Stimulated activated CD8-positive, alpha-beta memory T cell treated with anti-CD3 and anti-CD28 coated beads, Interleukin-7, amount 100 ng/mL, for 24 hours (primary cell): ENCODE data around the gene ALDH16A1.
"Not testable (repeated sequence)": the region's sequence is repeated elsewhere in the genome, so short reads cannot be mapped to it uniquely, and the experiment has no call there.

Experiments used
- DNase-seq: peaks from one replicate; pipeline ENCODE4 v3.0.0-alpha.2; 2020; ENCODE audit warnings: low read depth

Gene ALDH16A1

DNA sequence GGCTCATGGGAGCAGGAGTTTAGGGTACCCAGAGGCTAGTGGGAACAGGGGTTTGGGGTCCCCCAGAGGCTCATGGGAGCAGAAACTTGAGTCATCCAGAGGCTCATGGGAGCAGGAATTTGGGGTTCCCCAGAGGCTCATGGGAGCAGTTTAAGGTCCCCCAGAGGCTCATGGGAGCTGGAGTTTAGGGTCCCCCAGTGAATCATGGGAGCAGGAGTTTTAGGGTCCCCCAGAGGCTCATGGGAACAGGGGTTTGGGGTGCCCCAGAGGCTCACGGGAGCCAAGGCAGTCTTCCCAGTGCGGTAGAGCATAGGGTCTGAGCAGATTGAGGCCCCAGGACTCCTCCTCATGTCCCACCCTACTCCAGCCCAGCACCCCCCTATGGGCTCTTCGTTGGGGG lies 12.3 kb downstream of the ALDH16A1 start:
- no peak for DNase-seq

DNA sequence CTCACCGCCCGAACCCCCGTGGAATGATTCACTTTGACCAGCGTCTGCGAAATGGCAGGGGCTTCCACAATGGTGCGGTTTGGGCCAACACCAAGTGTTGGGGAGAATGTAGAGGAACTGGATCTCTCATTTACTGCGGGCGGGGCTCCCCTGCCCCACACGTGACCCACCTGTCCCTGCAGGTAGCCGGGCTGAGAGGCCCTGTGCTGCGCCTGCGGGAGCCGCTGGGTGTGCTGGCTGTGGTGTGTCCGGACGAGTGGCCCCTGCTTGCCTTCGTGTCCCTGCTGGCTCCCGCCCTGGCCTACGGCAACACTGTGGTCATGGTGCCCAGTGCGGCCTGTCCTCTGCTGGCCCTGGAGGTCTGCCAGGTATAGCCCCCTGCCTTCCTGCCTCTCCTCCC lies 15.2 kb downstream of the ALDH16A1 start:
- no peak for DNase-seq

DNA sequence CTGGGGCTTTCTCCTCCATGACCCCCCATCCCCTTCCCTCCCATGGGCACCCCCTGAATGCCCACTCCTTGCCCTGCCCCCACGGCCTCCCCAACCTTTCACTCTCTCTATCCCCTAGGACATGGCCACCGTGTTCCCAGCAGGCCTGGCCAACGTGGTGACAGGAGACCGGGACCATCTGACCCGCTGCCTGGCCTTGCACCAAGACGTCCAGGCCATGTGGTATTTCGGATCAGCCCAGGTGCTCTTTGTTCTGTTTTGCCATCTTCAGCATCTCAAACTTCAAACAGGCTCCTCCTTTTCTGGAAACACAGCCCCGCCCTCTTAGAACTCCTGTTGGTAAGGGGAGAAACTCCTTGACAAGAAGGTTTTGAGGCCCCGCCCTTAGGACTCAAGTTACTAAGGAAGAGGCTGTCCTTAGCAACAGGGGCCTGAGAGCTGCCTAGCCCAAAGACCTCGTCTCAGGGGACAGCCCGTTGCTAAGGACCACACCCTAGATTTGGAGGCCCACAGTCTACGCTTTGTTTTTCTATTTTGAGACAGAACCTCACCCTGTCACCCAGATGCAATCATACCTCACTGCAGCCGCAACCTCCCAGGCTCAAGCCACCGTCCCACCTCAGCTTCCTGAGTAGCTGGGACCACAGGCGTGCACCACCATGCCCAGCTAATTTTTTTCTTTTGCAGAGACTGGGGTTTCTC lies 15.9 kb downstream of the ALDH16A1 start:
- DNase-seq = no peak

DNA sequence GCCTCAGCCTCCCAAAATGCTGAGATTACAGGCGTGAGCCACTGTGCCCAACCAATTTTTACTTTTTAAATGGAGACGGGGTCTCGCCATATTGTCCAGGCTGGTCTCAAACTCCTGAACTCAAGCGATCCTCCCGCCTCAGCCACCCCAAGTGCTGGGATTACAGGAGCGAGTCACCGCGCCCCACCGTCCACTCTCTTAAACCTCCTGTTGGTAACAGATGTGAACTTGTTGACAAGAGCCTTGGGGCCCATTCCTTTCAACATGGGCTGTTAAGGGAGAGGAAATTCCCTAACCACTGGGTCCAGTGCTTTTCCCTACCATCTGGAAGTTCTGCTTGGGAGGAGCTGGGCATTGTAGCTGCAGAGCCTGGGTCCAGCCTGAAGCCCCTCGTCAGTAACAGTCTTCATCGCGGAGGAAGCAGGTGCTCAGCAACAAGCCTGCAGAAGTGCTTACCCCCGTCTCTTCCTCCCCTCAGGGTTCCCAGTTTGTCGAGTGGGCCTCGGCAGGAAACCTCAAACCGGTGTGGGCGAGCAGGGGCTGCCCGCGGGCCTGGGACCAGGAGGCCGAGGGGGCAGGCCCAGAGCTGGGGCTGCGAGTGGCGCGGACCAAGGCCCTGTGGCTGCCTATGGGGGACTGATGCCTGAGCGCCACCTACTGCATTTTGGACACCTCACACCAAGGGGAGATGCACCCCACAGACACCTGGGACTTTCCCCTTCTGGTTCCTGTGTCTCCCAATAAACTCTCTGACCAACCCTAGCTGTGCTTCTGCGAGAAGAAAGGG lies 17.0 kb downstream of the ALDH16A1 start:
- DNase-seq = no peak

DNA sequence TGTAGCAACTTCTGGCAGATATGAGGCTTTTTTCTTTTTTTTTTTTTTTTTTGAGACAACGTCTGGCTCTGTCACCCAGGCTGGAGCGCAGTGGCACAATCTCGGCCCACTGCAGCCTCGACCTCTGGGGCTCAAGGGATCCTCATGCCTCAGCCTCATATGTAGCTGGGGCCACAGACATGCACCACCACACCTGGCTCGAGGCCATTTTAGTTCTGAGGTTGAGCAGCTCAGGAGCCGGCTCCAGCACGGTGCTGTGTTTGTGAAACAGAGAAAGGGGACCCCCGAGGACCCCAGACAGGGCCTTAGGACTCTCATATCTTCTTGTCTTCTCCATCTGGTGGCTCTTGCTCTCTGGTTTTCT lies 17.6 kb downstream of the ALDH16A1 start:
- no peak for DNase-seq

DNA sequence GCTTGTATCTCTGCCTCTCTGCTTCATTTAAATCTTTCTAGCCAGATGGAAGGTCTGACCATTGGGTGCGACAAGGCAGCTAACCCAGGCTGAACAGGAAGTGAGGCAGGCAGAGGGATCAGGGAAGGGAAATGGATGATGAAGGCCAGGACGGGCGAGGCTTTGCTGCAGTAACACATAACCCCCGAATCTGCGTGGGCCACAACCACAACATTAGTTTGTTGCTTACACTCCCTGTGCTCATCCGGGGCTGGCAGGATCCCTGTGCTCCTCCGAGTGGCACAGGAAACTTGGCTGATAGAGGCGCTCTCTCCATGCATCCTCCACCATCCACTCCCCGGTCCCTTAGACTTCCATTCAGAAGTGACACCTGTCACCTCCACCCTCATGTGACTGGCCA lies 19.9 kb downstream of the ALDH16A1 start:
- DNase-seq = no peak

DNA sequence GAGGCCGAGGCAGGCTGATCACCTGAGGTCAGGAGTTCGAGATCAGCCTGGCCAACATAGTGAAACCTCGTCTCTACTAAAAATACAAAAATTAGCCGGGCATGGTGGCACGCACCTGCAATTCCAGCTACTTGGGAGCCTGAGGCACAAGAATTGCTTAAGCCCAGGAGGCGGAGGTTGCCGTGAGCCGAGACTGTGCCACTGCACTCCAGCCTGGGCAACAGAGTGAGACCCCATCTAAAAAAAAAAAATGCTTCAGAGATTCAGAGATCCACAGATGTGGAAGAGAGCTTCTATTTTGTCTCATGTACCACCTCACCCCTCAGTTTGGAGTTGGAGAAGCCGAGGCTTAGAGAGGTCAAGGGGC lies 20.5 kb downstream of the ALDH16A1 start:
- DNase-seq = not testable (repeated sequence)

DNA sequence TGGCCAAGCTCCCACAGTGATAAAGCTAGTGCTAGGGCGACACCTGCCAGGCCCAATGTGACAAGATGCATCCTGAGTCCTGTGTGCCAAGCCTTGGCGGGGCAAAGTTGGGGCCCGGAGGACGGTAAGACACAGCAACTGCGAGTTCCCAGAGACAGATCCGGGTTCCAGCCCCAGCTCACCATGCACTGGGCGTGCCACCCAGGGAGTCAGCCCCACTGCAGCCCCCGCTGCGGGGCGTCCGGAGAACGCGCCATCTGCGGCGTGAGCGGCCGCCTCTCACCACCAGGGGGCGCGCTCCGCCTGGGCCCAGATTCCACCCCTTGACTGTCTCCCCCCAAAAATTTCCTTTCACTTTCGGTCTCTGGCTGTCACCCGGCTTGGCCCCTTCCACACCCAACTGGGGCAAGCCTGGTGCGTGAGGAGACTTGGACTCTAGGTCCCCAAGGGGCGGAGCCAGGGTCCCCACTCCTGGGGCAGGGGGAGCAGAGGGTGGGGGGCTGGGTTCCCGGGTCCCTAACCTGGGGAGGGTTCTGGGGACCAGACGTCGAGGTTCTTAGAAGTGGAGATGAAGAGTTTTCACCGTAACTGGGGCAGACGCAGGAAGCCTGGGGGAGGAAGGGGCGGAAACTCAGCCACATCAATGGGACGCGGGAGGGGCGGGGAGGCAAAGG lies 21.0 kb downstream of the ALDH16A1 start, which contains the start of gene FLT3LG:
Gene FLT3LG (plus strand): TSS at position 348 of the 674 bp plus-strand sequence. CDS start 425 bp downstream, outside the sequence.
- DNase-seq = peak; percentile 73

DNA sequence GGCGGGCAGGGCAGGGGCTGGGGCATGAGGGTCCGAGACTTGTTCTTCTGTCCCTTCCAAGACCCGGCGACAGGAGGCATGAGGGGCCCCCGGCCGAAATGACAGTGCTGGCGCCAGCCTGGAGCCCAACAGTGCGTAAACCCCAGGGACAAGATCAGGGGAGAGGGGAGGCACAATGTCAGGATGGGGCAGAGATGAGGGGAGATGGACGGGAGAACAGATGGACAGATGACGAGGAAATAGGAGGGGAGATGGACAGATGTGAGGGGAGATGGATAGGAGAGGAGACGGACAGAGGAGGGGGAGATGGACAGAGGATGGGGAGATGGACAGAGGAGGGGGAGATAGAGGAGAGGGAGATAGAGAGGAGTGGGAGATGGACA lies 21.5 kb downstream of the ALDH16A1 start:
- DNase-seq = no peak

DNA sequence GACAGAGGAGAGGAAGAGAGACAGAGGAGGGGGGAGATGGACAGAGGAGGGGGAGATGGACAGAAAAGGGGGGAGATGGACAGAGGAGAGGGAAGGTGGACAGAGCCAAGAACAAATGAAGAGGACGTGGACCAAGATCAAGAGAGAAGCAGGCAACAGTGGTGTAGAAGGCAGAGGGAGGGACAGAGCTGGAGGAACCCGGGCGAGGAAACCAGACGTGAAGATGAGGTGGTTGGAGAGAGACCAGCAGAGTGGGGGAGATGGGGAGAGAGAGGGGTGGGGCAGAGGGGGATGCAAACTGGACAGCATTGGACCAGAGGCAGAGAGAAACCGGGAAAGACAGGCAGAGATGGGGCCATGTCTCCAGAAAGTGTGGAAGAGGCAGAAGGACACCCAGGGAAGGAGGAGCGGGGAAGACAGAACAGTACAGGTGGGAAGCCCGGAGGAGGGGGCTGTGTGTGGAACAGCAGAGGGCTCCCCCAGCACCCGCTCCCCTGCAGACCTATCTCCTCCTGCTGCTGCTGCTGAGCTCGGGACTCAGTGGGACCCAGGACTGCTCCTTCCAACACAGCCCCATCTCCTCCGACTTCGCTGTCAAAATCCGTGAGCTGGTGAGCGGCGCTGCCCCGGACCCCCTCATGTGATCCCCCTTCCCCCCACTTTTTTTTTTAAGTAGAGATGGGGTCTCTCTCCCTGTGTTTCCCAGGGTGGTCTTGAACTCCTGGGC lies 22.3 kb downstream of the ALDH16A1 start:
- no peak for DNase-seq

DNA sequence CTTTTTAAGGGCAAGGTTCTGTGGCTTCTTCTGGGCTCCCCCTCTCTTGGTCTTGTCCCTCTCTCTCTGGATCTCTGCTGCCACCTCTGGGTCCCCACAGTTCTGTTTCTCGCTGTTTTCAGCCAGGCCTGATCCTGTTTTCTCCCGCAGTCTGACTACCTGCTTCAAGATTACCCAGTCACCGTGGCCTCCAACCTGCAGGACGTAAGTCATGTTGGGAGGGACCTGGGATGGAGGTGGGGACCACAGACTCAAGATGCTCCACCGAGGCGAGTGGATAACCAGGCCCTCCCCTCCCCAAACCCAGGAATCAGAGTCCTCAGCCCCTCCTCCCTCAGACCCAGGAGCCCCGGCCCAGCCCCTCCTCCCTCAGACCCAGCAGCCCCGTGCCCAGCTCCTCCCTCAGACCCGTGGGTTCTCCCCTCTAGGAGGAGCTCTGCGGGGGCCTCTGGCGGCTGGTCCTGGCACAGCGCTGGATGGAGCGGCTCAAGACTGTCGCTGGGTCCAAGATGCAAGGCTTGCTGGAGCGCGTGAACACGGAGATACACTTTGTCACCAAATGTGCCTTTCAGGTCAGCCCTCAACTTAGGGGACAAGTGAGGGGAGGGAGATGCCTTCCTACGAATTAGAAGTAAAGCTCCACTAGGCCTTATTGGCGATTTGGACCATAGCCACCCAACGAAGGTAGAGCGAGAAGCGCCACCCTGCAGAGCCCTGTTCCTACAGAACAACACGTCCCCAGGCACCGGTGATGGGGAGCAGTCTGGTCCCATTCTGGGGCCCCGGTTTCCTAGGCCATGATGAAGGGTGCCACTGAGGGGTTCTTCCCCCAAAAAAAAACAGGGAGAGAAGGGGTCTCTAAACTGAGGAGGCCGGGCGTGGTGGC lies 23.2 kb downstream of the ALDH16A1 start:
- DNase-seq = no peak

DNA sequence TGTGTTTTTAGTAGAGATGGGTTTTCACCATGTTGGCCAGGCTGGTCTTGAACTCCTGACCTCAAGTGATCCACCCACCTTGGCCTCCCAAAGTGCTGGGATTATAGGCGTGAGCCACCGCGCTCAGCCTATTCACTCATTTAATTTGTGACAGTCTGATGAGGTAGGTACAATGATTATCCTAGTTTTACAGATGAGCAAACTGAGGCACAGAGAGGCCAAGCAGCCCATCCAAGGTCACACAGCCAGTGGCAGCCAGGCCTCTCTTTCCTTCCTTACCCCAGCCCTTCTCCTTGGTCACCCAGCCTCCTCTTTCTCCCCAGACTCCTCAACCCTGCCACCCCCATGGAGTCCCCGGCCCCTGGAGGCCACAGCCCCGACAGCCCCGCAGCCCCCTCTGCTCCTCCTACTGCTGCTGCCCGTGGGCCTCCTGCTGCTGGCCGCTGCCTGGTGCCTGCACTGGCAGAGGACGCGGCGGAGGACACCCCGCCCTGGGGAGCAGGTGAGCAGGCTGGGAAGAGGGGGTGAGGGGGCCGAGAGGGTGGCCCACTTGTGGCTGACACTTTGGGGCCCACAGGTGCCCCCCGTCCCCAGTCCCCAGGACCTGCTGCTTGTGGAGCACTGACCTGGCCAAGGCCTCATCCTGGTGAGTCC lies 27.1 kb downstream of the ALDH16A1 start:
- DNase-seq = no peak

DNA sequence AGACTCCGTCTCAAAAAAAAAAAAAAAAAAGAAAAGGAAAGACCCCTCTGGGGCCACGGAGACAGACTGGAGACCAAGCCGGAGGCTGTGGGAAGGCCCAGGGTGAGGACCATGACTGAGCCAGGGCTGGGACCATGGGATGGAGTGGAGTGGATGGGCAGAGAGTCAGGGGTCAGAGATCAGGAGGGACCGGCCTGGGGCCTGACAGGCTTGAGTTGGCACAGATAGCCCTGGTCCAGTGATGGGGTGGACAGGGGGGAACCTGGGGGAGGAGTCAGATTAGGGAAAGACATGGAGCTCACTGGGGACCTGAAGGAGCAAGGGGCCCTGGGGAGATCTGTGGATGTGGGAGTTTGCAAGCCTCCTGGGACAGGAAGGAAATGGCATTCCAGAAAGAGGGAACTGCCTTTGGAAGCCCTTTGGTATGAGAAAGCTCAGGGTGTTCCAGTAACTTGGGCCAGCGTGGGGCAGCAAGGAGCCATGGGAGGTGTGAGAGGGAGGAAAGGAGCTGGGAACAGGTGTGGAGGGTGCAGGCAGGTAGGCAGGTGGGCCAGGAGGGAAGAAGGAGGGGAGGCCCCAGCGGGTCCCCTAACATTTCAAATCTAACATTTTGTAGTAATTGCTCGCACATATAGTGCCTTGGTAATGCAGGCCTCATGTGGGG lies 28.1 kb downstream of the ALDH16A1 start:
- no peak for DNase-seq

DNA sequence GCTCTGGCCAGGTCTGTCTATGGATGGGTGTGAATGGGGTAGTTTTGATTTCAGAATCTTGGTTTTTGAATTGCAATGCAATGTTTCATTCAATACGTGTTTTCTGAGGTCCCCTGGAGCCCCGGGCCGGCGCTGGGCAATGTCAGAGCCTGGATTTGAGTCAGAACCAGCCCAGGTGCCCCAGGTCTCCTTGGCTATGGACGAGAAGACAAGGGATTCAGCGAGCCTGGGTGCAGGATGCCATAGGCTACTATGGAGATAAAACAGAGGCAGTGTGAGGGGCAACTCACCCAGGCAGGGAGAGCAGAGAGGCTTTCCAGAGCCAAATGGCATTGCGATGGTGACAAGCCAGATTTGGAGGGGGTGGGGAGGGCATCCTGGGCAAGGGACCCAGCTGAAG lies 33.2 kb downstream of the ALDH16A1 start:
- DNase-seq = no peak

DNA sequence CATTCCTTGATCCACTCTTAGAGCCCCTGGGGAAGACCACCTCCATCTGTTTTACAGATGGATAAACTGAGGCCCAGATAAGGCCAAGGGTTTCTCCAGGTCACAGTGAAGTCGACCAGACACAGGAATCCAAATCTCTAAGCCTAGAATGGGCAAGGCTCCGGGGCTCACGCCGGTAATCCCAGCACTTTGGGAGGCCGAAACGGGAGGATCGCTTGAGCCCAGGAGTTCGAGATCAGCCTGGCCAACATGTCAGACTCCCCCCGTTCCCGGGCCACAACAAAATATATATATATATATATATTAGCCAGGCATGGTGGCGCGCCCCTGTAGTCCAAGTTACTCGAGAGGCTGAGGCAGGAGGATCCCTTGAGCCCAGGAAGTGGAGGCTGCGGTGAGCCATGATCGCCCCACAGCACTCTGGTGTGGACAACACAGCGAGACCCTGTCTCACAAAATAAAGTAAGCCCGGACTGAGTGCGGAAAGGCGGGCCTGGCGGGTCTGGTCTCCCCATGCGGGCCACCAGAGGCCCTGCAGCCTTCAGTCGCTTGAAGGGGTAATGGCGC lies 33.8 kb downstream of the ALDH16A1 start:
- DNase-seq = no peak

DNA sequence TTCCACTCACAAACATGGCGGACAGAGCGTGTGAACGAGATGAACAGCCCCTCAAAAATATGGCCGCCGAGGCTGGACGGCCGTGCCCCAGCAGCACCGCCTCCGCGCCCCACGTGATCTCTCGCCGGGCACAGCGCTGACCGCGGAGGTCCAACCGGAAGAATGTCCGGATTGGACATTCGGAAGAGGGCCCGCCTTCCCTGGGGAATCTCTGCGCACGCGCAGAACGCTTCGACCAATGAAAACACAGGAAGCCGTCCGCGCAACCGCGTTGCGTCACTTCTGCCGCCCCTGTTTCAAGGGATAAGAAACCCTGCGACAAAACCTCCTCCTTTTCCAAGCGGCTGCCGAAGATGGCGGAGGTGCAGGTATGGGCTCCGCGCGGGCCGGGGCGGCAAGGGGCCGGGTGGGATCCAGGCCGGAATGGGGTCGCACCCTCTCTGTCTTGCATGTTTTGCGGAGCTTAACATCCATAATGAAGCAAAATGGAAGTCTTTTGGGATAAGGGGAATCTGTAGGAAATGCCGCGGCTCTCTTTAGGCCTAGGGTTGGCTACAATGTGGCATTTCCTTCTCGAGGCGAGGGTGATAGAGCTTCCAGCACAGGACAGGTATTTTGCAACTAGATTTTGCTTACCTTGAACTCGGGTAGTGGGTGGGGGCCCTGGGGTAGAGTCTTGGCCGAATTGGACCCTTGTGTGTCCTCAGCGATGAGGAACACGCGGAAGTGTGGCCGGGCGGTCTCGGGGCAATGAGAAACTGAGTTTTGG lies 34.4 kb downstream of the ALDH16A1 start, which contains the start of gene RPL13A:
Gene RPL13A (plus strand): TSS at position 332 of the 769 bp plus-strand sequence. CDS start 22 bp downstream, at position 354.
- peak; percentile 99 for DNase-seq

DNA sequence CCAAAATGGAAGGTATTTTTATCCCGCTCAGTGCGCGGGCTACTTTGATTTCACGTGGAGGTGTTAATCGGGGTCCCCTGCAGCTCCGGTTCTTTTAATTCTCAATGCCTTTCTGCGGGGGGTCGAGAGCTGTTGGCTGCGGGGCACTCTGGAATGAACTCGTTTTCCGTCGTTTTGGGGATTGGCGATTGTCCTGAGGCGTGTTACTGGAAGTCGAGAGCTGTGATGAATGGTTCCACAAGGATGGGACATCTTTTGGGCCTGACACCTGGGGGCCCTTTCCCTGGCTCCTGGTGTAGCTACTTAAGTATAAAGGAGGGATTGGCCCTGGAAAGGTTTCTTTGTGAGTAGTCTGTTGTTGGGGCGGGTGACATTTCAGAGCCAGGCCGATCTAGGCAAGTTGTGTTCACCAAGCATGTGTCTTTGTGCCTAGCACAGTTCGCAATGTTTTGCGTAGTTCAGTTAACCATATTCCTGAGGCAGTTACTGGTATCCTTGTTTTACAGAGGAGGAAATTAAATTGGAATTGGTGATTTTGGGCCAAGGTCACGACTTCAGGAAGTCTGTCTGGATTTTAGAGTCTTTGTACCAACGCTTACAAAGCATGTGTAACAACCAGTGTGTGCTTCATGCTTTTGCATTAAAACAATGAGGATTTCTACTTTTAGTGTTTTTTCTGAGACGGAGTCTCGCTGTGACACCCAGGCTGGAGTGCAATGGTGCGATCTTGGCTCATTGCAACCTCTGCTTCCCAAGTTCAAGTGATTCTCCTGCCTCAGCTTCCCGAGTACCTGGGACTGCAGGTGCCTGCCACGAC lies 35.2 kb downstream of the ALDH16A1 start:
- DNase-seq = no peak

DNA sequence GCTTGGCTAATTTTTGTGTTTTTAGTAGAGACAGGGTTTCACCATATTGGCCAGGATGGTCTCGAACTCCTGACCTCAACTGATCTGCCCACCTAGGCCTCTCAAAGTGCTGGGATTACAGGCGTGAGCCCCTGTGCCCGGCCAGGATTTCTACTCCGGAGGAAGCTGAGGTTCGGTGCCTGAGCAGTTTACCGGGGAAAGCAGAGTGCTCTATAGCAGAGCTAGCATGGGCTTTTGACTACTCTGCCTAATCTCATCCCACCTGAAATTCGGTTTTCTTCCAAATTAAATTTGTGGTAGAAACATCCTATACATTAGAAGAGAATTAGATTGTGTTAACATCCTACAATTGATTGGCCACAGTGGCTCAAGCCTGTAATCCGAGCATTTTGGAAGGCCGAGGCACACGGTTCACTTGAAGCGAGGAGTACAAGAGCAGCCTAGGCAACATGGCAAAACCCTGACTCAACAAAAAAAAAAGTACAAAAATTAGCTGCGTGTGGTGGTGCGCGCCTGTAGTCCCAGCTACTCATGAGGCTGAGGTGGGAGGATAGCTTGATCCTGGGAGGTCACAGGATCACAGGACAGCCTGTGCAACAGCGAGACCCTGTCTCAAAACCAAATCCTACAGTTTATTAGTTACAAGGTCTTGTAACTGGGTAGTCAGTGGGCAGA lies 36.0 kb downstream of the ALDH16A1 start:
- no peak for DNase-seq
